Common myeloid progenitor, CD34-positive (primary cell): ENCODE results near the gene SMIM31.
A peak's percentile ranks its signal among the peaks of the same experiment; 100 is the strongest.

Source experiments
- CTCF ChIA-PET: fragments of 350-600 bp; sonication (Branson Sonifier 250); formaldehyde crosslinking; loops from one replicate; lab custom pipeline; 2021; ENCODE audit warnings: antibody characterized with exemption; lab: Charles Lee
- POLR2A ChIA-PET: fragments of 350-600 bp; sonication (Branson Sonifier 250); formaldehyde crosslinking; loops from one replicate; lab custom pipeline; 2021; ENCODE audit warnings: antibody characterized with exemption; lab: Charles Lee
- DNase-seq, 3 donors: peaks; one replicate each; pipeline versions ENCODE4 v3.0.0 to v3.0.0-alpha.2; 2013
- H3K27ac ChIP-seq, 2 experiments: 1 replicate in 1 of 2; 2 replicates in 1 of 2; pipeline ENCODE4 v1.7.0; 2013; ENCODE audit warnings: inconsistent platforms in 2 of 2, low read length in 2 of 2, mild to moderate bottlenecking in 2 of 2, low read depth in 1 of 2, moderate library complexity in 1 of 2; ENCODE audit not compliant: severe bottlenecking in 2 of 2, insufficient read depth in 1 of 2, poor library complexity in 1 of 2
- H3K27me3 ChIP-seq, 5 experiments: replicated peaks in 2 of 5; 1 replicate in 3 of 5; 2 replicates in 2 of 5; pipeline versions ENCODE4 v1.6.1 to v1.7.0; 2013; ENCODE audit warnings: low read length in 4 of 5, mild to moderate bottlenecking in 2 of 5, moderate library complexity in 2 of 5, inconsistent platforms in 1 of 5; ENCODE audit not compliant: insufficient read depth in 5 of 5, control insufficient read depth in 4 of 5
- H3K36me3 ChIP-seq, 4 experiments: 1 replicate in 2 of 4; 2 replicates in 2 of 4; pipeline versions ENCODE4 v1.6.1 to v1.7.0; 2013; ENCODE audit warnings: low read length in 3 of 4, control low read depth in 1 of 4, mild to moderate bottlenecking in 1 of 4; ENCODE audit not compliant: control insufficient read depth in 4 of 4, insufficient read depth in 4 of 4
- H3K4me1 ChIP-seq, 4 experiments: 1 replicate in 3 of 4; 2 replicates in 1 of 4; pipeline versions ENCODE4 v1.6.1 to v1.7.1; 2013; ENCODE audit warnings: low read length in 3 of 4, mild to moderate bottlenecking in 3 of 4, control low read depth in 1 of 4, inconsistent platforms in 1 of 4, moderate library complexity in 1 of 4; ENCODE audit not compliant: control insufficient read depth in 4 of 4, insufficient read depth in 4 of 4; ENCODE audit errors: control extremely low read depth in 1 of 4
- H3K4me3 ChIP-seq, 7 experiments: 1 replicate in 4 of 7; 2 replicates in 3 of 7; pipeline versions ENCODE4 v1.5.1 to v1.7.0; 2013; ENCODE audit warnings: mild to moderate bottlenecking in 7 of 7, low read length in 6 of 7, moderate library complexity in 6 of 7, inconsistent platforms in 2 of 7, low read depth in 2 of 7, control low read depth in 1 of 7; ENCODE audit not compliant: insufficient read depth in 4 of 7, control insufficient read depth in 1 of 7; ENCODE audit errors: extremely low read depth in 1 of 7
- H3K9me3 ChIP-seq, 5 experiments: 1 replicate in 4 of 5; 2 replicates in 1 of 5; pipeline versions ENCODE4 v1.6.1 to v1.7.1; 2013; ENCODE audit warnings: low read length in 4 of 5, mild to moderate bottlenecking in 2 of 5, inconsistent platforms in 1 of 5, low read depth in 1 of 5, moderate library complexity in 1 of 5; ENCODE audit not compliant: control insufficient read depth in 4 of 5, insufficient read depth in 2 of 5; ENCODE audit errors: control extremely low read depth in 1 of 5
- WGBS: methylation state at CpG from one replicate; pipeline ENCODE4 v1.1.5; 2013; ENCODE audit not compliant: insufficient coverage; 5-methylcytosine and 5-hydroxymethylcytosine counted together

Gene SMIM31

DNA sequence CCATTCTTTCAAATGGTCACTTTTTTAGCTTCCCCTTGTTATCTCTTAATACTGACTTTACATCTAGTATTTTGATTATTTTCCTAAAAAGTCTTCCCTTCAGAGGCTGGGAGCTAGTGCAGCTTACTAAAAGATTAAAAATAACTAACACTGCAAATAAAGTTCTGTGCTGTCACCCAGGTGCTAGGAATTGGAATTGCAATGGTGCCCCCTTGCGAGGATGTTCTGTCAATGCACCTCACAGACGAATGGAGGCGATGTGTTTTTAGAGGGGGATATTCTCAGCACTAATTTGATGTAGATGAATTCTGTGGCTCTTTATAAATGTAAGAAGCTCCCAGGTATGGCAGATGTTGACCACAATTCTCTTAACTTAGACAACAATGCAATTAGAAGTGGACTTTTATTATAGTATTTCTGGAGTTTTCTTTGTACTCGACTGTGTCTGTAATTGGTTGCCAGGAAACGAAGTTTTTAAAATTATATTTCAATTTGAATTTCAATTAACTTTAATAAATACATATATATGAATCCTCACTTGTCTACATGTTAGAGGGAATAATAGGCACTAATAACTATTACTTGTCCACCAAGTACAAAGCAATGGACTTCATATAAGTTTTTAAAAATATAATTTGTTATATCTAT, 22.0 kb upstream of the SMIM31 start:
- Histone ChIP-seq H3K27me3 (peaks cover 0 to 3% (median 0%) of the 10 kb centered on the region in 5 experiments), H3K4me1 (no peaks in the 10 kb centered on the region), H3K27ac (no peak overlapping the region), H3K9me3 (no peaks in the 10 kb centered on the region), H3K4me3 (no peak overlapping the region), H3K36me3 (no peaks in the 10 kb centered on the region)
- CTCF ChIA-PET: interaction anchor here (0.6 to 3.2 kb wide), 10 partner anchors 8 to 1247 kb away, joined by 3 to 24 read pairs (median 4); no protein-coding TSS in a partner anchor
- peak; percentile 13 to 71 (median 53) for DNase-seq
- WGBS: 0% methylated on average over 3 of the region's 5 CpGs
- POLR2A ChIA-PET: no interaction called here

GRCh38 chr4:164734484-164734883, 19.4 kb upstream of the SMIM31 start:
- Histone ChIP-seq H3K27me3 (peaks cover 0 to 3% (median 0%) of the 10 kb centered on the region in 5 experiments), H3K36me3 (no peaks in the 10 kb centered on the region), H3K27ac (no peak overlapping the region), H3K4me1 (no peaks in the 10 kb centered on the region), H3K9me3 (no peaks in the 10 kb centered on the region), H3K4me3 (no peak overlapping the region)
- WGBS: 69% methylated on average over 5 of the region's 7 CpGs
- peak in 2 of 3 donors; percentile 18 to 23 for DNase-seq
- POLR2A ChIA-PET: no interaction called here
- CTCF ChIA-PET: interaction anchor here (1.1 to 1.5 kb wide), 2 partner anchors 1183 to 1186 kb away, joined by 3 to 6 read pairs; no protein-coding TSS in a partner anchor

- Histone ChIP-seq H3K36me3 (no peaks in the 10 kb centered on the region), H3K9me3 (no peaks in the 10 kb centered on the region), H3K4me3 (no peak overlapping the region), H3K27me3 (no peaks in the 10 kb centered on the region), H3K27ac (no peak overlapping the region), H3K4me1 (no peaks in the 10 kb centered on the region)
- WGBS: no CpG with 5 or more reads among the region's 3 CpGs
- POLR2A ChIA-PET: no interaction called here
- CTCF ChIA-PET: interaction anchor here (1.0 kb wide), 1 partner anchor 1196 kb away, joined by 4 read pairs; no protein-coding TSS in a partner anchor
- peak; percentile 5 to 46 (median 29) for DNase-seq
Observed at GRCh38 chr4:164748375-164748774, 5.6 kb upstream of the SMIM31 start.

DNA sequence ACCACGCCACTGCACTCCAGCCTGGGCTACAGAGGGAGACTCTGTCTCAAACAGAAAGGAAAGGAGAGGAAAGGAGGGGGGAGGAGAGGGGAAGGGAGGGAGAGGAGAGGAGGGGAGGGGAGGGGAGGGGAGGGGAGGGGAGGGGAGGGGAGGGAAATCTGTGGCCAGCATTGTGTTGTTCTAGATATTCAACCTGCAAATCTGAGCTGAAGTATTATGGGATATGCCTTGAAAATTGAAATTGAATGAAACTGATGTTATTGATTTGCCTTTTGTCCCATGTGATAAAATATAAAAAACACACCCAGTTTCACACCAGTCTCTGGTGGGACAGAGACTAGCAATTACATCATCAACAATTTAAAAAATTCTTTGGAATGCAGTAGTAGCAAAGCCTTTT, 1.5 kb downstream of the SMIM31 start:
- Histone ChIP-seq H3K4me3 (no peak overlapping the region), H3K9me3 (peaks cover 0 to 1% (median 0%) of the 10 kb centered on the region in 5 experiments), H3K27me3 (no peaks in the 10 kb centered on the region), H3K4me1 (no peaks in the 10 kb centered on the region), H3K27ac (no peak overlapping the region), H3K36me3 (no peaks in the 10 kb centered on the region)
- POLR2A ChIA-PET: no interaction called here
- no peak for DNase-seq
- CTCF ChIA-PET: no interaction called here
- WGBS: no CpG with 5 or more reads among the region's 1 CpG

- H3K4me3 ChIP-seq: no peak overlapping the region
- DNase-seq: no peak
- no peak overlapping the region for H3K27ac ChIP-seq
- peaks cover 0 to 1% (median 0%) of the 10 kb centered on the region in 5 experiments for H3K9me3 ChIP-seq
- no peaks in the 10 kb centered on the region for H3K4me1 ChIP-seq
- H3K36me3 ChIP-seq: no peaks in the 10 kb centered on the region
- CTCF ChIA-PET: no interaction called here
- POLR2A ChIA-PET: no interaction called here
- WGBS: 100% methylated on average over 1 of the region's 2 CpGs
- H3K27me3 ChIP-seq: no peaks in the 10 kb centered on the region
Observed at GRCh38 chr4:164756686-164757085, 2.8 kb downstream of the SMIM31 start.

- H3K9me3 ChIP-seq: no peaks in the 10 kb centered on the region
- ChIA-PET CTCF (no interaction called here), POLR2A (no interaction called here)
- peaks cover 0 to 10% (median 0%) of the 10 kb centered on the region in 5 experiments for H3K27me3 ChIP-seq
- H3K36me3 ChIP-seq: no peaks in the 10 kb centered on the region
- no peak overlapping the region for H3K4me3 ChIP-seq
- no peak overlapping the region for H3K27ac ChIP-seq
- WGBS: 88% methylated on average over 1 of the region's 1 CpG
- no peak for DNase-seq
- no peaks in the 10 kb centered on the region for H3K4me1 ChIP-seq
Observed at GRCh38 chr4:164761241-164761640, 7.3 kb downstream of the SMIM31 start.

GRCh38 chr4:164761746-164762275, 7.9 kb downstream of the SMIM31 start:
- Histone ChIP-seq H3K27me3 (peaks cover 0 to 10% (median 0%) of the 10 kb centered on the region in 5 experiments), H3K27ac (no peak overlapping the region), H3K4me3 (no peak overlapping the region), H3K36me3 (no peaks in the 10 kb centered on the region), H3K4me1 (no peaks in the 10 kb centered on the region), H3K9me3 (no peaks in the 10 kb centered on the region)
- POLR2A ChIA-PET: no interaction called here
- DNase-seq: no peak
- no CpG with 5 or more reads among the region's 6 CpGs for WGBS
- CTCF ChIA-PET: no interaction called here
